22Rv1 (cell line): ENCODE measurements around the gene SIGLEC1.

Experiments used
- ZFX ChIP-seq: fragments of 450-650 bp; IDR thresholded peaks from 2 replicates; pipeline ENCODE4 v1.6.1; 2017; ENCODE audit warnings: antibody characterized with exemption, borderline replicate concordance
- TF ChIP-seq, protein P1 (sequence below): fragments of 450-650 bp; IDR thresholded peaks from 2 replicates; pipeline ENCODE4 v1.5.1; 2017; ENCODE audit warnings: mild to moderate bottlenecking

DNA sequence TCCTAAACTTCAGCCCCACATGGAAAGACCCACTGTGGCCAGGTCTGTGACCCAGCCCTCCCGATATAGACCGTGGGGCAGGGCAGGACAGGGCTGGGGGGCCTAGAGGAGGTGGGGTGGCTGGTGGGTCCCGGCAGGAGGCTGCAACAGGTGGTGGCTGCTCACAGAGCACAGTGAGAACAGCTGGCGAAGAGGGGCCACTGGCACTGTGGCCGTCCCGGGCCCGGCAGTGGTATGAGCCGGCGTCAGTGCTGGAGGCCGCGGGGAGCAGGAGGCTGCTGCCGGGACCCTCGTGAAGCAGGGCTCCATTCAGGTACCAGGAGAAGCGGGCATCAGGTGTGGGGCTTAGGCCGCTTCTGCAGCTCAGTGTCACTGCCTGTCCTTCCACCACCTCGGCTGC is 13.4 kb downstream of the SIGLEC1 start:
- TF ChIP-seq, protein P1, sequence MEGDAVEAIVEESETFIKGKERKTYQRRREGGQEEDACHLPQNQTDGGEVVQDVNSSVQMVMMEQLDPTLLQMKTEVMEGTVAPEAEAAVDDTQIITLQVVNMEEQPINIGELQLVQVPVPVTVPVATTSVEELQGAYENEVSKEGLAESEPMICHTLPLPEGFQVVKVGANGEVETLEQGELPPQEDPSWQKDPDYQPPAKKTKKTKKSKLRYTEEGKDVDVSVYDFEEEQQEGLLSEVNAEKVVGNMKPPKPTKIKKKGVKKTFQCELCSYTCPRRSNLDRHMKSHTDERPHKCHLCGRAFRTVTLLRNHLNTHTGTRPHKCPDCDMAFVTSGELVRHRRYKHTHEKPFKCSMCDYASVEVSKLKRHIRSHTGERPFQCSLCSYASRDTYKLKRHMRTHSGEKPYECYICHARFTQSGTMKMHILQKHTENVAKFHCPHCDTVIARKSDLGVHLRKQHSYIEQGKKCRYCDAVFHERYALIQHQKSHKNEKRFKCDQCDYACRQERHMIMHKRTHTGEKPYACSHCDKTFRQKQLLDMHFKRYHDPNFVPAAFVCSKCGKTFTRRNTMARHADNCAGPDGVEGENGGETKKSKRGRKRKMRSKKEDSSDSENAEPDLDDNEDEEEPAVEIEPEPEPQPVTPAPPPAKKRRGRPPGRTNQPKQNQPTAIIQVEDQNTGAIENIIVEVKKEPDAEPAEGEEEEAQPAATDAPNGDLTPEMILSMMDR: no peak
- no peak for TF ChIP-seq ZFX
